ENCODE results near the gene NLGN1.
"Not testable (repeated sequence)": the region's sequence is repeated elsewhere in the genome, so short reads cannot be mapped to it uniquely, and the experiment has no call there.

Gene NLGN1

DNA sequence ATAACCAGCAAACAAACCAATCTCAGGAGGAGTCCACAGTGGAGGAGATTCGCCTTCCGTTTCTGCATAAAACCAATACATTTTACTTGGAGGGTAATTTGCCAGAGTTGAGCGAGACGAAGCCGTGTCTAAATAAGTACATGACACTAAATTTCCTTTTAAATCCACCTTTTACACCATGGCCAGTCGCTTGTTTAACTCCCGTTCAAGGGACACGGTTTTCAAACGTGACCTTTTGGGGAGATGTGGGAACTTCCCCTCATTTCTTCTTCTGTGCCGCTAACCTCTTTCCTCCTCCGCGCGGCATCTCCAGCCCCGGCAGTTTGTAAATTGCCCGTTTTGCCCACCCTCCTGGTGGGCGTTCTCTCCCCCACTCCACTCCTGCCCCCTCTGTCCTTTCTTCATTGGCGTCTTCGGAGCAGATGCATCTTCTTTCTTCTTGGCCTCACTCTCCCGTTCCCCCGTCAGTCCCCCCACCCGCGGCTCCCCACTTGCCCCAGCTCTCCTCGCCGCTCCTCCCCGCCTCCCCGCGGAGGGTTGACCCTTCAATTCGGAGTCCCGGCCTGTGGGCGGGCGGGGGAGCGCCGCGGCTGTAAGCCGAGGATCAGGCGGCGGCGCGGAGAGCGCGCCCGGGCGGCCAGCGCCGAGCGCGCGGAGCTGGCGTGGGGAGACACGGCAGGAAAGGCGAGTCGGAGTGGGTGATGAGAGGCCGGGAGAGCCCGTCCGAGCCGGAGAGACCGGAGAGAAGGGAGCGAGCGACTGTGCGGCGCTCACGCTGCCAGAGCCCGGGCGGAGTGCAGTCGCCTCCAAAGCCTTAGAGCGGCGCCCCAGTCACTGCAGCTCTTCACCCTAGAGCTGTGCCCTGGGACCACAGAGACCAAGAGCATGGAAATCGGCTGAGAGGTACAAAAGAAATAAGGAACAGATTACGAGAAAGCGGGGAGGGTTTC, at the start of gene NLGN1:
NLGN1 (plus strand) TSS at position 584 of the 950 bp plus-strand sequence.
- H3K4me3 ChIP-seq (ENCODE audit: low read depth, low read length): peak within 1 kb of the TSS; percentile 79
- H3K4me1 ChIP-seq (ENCODE audit: control insufficient read depth, insufficient read depth, low read length): peaks cover 8% of the 10 kb centered on the region
- peaks cover 25% of the 10 kb centered on the region for H3K27me3 ChIP-seq (ENCODE audit: control insufficient read depth, insufficient read depth, low read length)
- H3K36me3 ChIP-seq (ENCODE audit: control insufficient read depth, insufficient read depth, low read length): no peaks in the 10 kb centered on the region
- no peaks in the 10 kb centered on the region for H3K9me3 ChIP-seq (ENCODE audit: control insufficient read depth, insufficient read depth, low read length)
- H3K9ac ChIP-seq (ENCODE audit: low read depth, low read length): peak within 1 kb of the TSS; percentile 61

DNA sequence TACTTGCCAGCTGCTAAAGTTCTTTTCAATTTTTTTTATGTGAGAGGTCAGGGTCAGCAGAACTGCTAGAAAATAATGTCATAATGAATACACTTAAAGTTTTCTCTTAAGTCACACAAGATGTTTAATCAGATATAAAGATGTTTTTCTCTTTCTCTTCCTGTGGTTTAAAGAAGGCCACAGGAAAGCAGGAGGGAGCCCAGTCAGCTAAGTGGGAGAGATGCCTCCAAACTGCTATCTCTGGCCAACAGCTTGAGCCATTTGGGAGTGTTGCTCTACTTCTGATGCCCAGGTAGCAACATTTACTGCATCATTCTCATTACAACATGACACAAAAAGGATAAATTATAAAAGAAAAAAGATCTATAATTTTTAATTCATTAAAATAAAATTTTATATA, 45.7 kb upstream of the NLGN1 start:
- Histone ChIP-seq H3K4me3 (ENCODE audit: low read depth, low read length) (no peak overlapping the region), H3K4me1 (ENCODE audit: control insufficient read depth, insufficient read depth, low read length) (peaks cover 8% of the 10 kb centered on the region), H3K36me3 (ENCODE audit: control insufficient read depth, insufficient read depth, low read length) (no peaks in the 10 kb centered on the region), H3K27me3 (ENCODE audit: control insufficient read depth, insufficient read depth, low read length) (no peaks in the 10 kb centered on the region), H3K9ac (ENCODE audit: low read depth, low read length) (no peak overlapping the region), H3K9me3 (ENCODE audit: control insufficient read depth, insufficient read depth, low read length) (no peaks in the 10 kb centered on the region)

DNA sequence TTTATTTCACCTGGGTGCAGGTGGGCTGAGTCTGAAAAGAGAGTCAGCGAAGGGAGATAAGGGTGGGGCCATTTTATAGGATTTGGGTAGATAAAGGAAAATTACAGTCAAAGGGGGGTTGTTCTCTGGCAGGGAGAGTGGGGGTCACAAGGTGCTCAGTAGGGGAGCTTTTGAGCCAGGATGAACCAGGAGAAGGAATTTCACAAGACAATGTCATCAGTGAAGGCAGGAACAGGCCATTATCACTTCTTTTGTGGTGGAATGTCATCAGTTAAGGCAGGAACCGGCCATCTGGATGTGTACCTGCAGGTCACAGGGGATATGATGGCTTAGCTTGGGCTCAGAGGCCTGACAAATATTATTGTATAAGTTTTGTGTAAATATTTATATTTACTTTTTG, 44.4 kb upstream of the NLGN1 start:
- not testable (repeated sequence) for H3K4me3 ChIP-seq (ENCODE audit: low read depth, low read length); H3K36me3 ChIP-seq (ENCODE audit: control insufficient read depth, insufficient read depth, low read length); H3K27me3 ChIP-seq (ENCODE audit: control insufficient read depth, insufficient read depth, low read length); H3K9ac ChIP-seq (ENCODE audit: low read depth, low read length); H3K4me1 ChIP-seq (ENCODE audit: control insufficient read depth, insufficient read depth, low read length); H3K9me3 ChIP-seq (ENCODE audit: control insufficient read depth, insufficient read depth, low read length)

DNA sequence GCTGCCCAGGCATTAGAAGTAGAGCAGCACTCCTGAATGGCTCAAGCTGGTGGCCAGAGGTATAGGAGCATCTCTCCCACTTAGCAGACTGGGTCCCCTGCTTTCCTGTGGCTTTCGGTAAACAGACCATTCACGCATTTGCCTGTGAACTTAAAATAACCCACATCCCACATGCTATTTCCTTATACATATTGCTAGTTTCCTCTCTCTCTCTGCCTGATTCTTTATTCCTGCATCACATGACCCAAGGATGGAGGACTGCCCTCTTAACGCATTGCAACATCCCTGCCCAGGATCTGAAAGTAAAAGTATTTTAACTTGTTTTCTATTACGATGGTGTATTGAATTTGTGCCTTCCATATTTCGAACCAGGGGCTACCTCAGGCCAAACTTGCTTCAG, 43.4 kb upstream of the NLGN1 start:
- Histone ChIP-seq H3K36me3 (ENCODE audit: control insufficient read depth, insufficient read depth, low read length) (no peaks in the 10 kb centered on the region), H3K4me1 (ENCODE audit: control insufficient read depth, insufficient read depth, low read length) (peaks cover 8% of the 10 kb centered on the region), H3K9ac (ENCODE audit: low read depth, low read length) (no peak overlapping the region), H3K4me3 (ENCODE audit: low read depth, low read length) (no peak overlapping the region), H3K27me3 (ENCODE audit: control insufficient read depth, insufficient read depth, low read length) (no peaks in the 10 kb centered on the region), H3K9me3 (ENCODE audit: control insufficient read depth, insufficient read depth, low read length) (no peaks in the 10 kb centered on the region)

DNA sequence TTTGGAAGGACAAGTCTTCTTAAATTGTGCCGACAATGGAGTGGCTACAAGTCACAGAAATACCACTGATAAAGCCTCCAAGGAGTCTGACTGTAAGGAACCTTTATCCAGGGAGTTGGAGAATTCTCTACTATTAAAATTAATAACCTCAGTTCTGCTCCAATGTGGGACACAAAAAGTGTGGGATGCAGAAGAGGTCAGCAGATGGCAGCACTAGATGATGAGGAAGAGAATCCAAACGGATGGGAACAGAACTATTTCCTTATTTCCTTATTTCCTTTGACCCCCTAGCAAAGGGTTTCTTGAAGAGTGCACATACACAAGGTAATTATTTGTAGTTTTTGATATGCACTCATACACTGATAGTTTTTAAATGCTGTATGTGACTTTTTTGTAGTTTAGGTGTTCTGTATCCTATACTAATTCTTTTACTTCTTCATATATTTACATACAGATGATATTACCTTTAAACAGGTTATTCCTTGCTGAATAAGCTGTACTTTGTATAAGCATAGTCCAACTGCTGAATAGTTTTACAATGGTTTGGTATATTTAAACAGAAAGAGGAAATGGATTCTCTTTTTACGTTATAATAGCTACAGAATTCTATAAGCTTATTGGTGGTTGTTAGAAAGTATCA, 25.6 kb upstream of the NLGN1 start:
- Histone ChIP-seq H3K9ac (ENCODE audit: low read depth, low read length) (no peak overlapping the region), H3K36me3 (ENCODE audit: control insufficient read depth, insufficient read depth, low read length) (no peaks in the 10 kb centered on the region), H3K4me3 (ENCODE audit: low read depth, low read length) (no peak overlapping the region), H3K27me3 (ENCODE audit: control insufficient read depth, insufficient read depth, low read length) (no peaks in the 10 kb centered on the region), H3K4me1 (ENCODE audit: control insufficient read depth, insufficient read depth, low read length) (no peaks in the 10 kb centered on the region), H3K9me3 (ENCODE audit: control insufficient read depth, insufficient read depth, low read length) (no peaks in the 10 kb centered on the region)

DNA sequence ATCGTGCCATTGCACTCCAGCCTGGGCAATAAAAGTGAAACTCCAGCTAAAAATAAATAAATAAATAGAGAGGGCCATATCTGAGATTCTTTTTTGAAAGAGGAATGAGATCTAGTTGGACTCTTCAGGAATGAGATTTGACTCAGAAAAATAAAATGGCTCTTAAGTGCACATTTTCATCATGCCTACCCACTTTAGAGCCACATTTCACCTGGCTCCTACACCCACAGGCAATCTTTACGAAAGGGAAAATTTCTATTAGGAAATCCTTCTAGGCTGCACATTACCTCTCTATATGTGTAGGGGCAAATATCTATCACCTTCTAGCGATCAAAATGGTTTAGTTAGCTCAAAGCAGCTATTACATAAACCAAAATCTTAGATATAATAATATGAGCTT, 16.9 kb upstream of the NLGN1 start:
- H3K9me3 ChIP-seq (ENCODE audit: control insufficient read depth, insufficient read depth, low read length): no peaks in the 10 kb centered on the region
- H3K27me3 ChIP-seq (ENCODE audit: control insufficient read depth, insufficient read depth, low read length): no peaks in the 10 kb centered on the region
- no peak overlapping the region for H3K4me3 ChIP-seq (ENCODE audit: low read depth, low read length)
- H3K36me3 ChIP-seq (ENCODE audit: control insufficient read depth, insufficient read depth, low read length): no peaks in the 10 kb centered on the region
- no peak overlapping the region for H3K9ac ChIP-seq (ENCODE audit: low read depth, low read length)
- no peaks in the 10 kb centered on the region for H3K4me1 ChIP-seq (ENCODE audit: control insufficient read depth, insufficient read depth, low read length)

DNA sequence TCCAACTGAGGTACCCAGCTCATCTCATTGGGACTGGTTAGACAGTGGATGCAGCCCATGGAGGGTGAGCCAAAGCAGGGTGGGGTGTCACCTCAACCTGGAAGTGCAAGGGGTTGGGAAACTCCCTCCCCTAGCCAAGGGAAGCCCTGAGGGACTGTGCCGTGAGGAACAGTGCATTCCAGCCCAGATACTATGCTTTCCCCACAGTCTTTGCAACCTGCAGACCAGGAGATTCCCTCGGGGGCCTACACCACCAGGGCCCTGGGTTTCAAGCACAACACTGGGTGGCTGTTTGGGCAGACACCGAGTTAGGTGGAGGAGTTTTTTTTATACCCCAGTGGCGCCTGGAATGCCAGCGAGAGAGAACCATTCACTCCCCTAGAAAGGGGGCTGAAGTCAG, 15.6 kb upstream of the NLGN1 start:
- not testable (repeated sequence) for H3K9me3 ChIP-seq (ENCODE audit: control insufficient read depth, insufficient read depth, low read length); H3K4me1 ChIP-seq (ENCODE audit: control insufficient read depth, insufficient read depth, low read length); H3K27me3 ChIP-seq (ENCODE audit: control insufficient read depth, insufficient read depth, low read length); H3K36me3 ChIP-seq (ENCODE audit: control insufficient read depth, insufficient read depth, low read length); H3K4me3 ChIP-seq (ENCODE audit: low read depth, low read length); H3K9ac ChIP-seq (ENCODE audit: low read depth, low read length)

DNA sequence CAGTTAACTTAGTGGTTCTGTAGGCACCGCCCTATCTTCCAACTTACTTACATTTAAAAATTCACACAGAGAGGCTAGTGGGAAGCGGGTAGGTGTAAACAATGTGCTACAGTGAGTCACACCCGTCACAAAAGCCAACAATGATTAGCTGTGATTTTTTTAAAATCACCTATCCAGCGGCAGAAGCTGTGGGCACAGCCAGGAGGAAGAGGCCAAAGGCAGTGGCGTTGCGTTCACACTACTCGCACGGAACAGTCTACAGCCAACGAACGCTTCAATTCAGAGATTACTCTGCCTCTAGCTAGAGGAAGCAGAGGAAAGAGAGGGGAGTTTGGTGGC, 2.5 kb upstream of the NLGN1 start:
- Histone ChIP-seq H3K27me3 (ENCODE audit: control insufficient read depth, insufficient read depth, low read length) (peaks cover 25% of the 10 kb centered on the region), H3K4me1 (ENCODE audit: control insufficient read depth, insufficient read depth, low read length) (peaks cover 8% of the 10 kb centered on the region), H3K9me3 (ENCODE audit: control insufficient read depth, insufficient read depth, low read length) (no peaks in the 10 kb centered on the region), H3K36me3 (ENCODE audit: control insufficient read depth, insufficient read depth, low read length) (no peaks in the 10 kb centered on the region), H3K4me3 (ENCODE audit: low read depth, low read length) (peak overlapping the region; percentile 79), H3K9ac (ENCODE audit: low read depth, low read length) (peak overlapping the region; percentile 39)

GRCh38 chr3:173395412-173396181, 1.9 kb upstream of the NLGN1 start:
- H3K4me1 ChIP-seq (ENCODE audit: control insufficient read depth, insufficient read depth, low read length): peaks cover 8% of the 10 kb centered on the region
- no peaks in the 10 kb centered on the region for H3K36me3 ChIP-seq (ENCODE audit: control insufficient read depth, insufficient read depth, low read length)
- H3K9me3 ChIP-seq (ENCODE audit: control insufficient read depth, insufficient read depth, low read length): no peaks in the 10 kb centered on the region
- peaks cover 25% of the 10 kb centered on the region for H3K27me3 ChIP-seq (ENCODE audit: control insufficient read depth, insufficient read depth, low read length)
- H3K9ac ChIP-seq (ENCODE audit: low read depth, low read length): peak overlapping the region; percentile 39
- H3K4me3 ChIP-seq (ENCODE audit: low read depth, low read length): peak overlapping the region; percentile 79

GRCh38 chr3:173396191-173397041, 1.1 kb upstream of the NLGN1 start:
- peak overlapping the region; percentile 79 for H3K4me3 ChIP-seq (ENCODE audit: low read depth, low read length)
- peaks cover 8% of the 10 kb centered on the region for H3K4me1 ChIP-seq (ENCODE audit: control insufficient read depth, insufficient read depth, low read length)
- H3K9me3 ChIP-seq (ENCODE audit: control insufficient read depth, insufficient read depth, low read length): no peaks in the 10 kb centered on the region
- no peak overlapping the region for H3K9ac ChIP-seq (ENCODE audit: low read depth, low read length)
- peaks cover 25% of the 10 kb centered on the region for H3K27me3 ChIP-seq (ENCODE audit: control insufficient read depth, insufficient read depth, low read length)
- H3K36me3 ChIP-seq (ENCODE audit: control insufficient read depth, insufficient read depth, low read length): no peaks in the 10 kb centered on the region

GRCh38 chr3:173398111-173398479, 551 bp downstream of the NLGN1 start:
- Histone ChIP-seq H3K36me3 (ENCODE audit: control insufficient read depth, insufficient read depth, low read length) (no peaks in the 10 kb centered on the region), H3K9ac (ENCODE audit: low read depth, low read length) (no peak overlapping the region), H3K27me3 (ENCODE audit: control insufficient read depth, insufficient read depth, low read length) (peaks cover 25% of the 10 kb centered on the region), H3K4me1 (ENCODE audit: control insufficient read depth, insufficient read depth, low read length) (peaks cover 8% of the 10 kb centered on the region), H3K4me3 (ENCODE audit: low read depth, low read length) (peak overlapping the region; percentile 79), H3K9me3 (ENCODE audit: control insufficient read depth, insufficient read depth, low read length) (no peaks in the 10 kb centered on the region)

All from iPS-15b (cell line).